IMR-90 (cell line): ENCODE results near the gene RSRC1.

Experiments
- BHLHE40 ChIP-seq: fragments of 150-350 bp; IDR thresholded peaks from 2 replicates; pipeline ENCODE4 v1.6.1; 2016; ENCODE audit warnings: mild to moderate bottlenecking, low read depth, low read length
- CEBPB ChIP-seq: IDR thresholded peaks from 2 replicates; pipeline ENCODE4 v1.6.1; 2012; ENCODE audit warnings: low read depth, low read length, improper control_type of control experiment
- CHD1 ChIP-seq: IDR thresholded peaks from 2 replicates; pipeline ENCODE4 v1.6.1; 2012; ENCODE audit warnings: low read depth, low read length, improper control_type of control experiment
- FOS ChIP-seq: fragments of 150-350 bp; IDR thresholded peaks from 2 replicates; pipeline ENCODE4 v1.6.1; 2016; ENCODE audit warnings: low read depth, low read length
- MAFK ChIP-seq: IDR thresholded peaks from 2 replicates; pipeline ENCODE4 v1.6.1; 2012; ENCODE audit warnings: low read depth, low read length, improper control_type of control experiment
- MAZ ChIP-seq: IDR thresholded peaks from 2 replicates; pipeline ENCODE4 v1.6.1; 2012; ENCODE audit warnings: low read depth, mild to moderate bottlenecking, low read length, improper control_type of control experiment, moderate library complexity, borderline replicate concordance
- MXI1 ChIP-seq: IDR thresholded peaks from 2 replicates; pipeline ENCODE4 v1.6.1; 2012; ENCODE audit warnings: low read depth, mild to moderate bottlenecking, low read length, moderate library complexity, borderline replicate concordance
- POLR2A ChIP-seq: IDR thresholded peaks from 2 replicates; pipeline ENCODE4 v1.6.1; 2012; ENCODE audit warnings: mild to moderate bottlenecking, low read depth, low read length
- RCOR1 ChIP-seq: IDR thresholded peaks from 2 replicates; pipeline ENCODE4 v1.6.1; 2012; ENCODE audit warnings: mild to moderate bottlenecking, low read length, improper control_type of control experiment; ENCODE audit not compliant: insufficient replicate concordance
- RFX5 ChIP-seq: IDR thresholded peaks from 2 replicates; pipeline ENCODE4 v1.8.0; 2012; ENCODE audit warnings: low read depth, mild to moderate bottlenecking, low read length, moderate library complexity
- SMC3 ChIP-seq: fragments of 150-350 bp; IDR thresholded peaks from 2 replicates; pipeline ENCODE4 v1.6.1; 2016; ENCODE audit warnings: low read depth, mild to moderate bottlenecking, antibody characterized with exemption, low read length, moderate library complexity
- TF ChIP-seq, protein P1 (sequence below): conservative IDR thresholded peaks from 2 replicates; pipeline ENCODE4 v1.5.1; 2012; ENCODE audit warnings: mild to moderate bottlenecking, low read depth, low read length, improper control_type of control experiment
- TF ChIP-seq, protein P2 (sequence below): fragments of 150-350 bp; IDR thresholded peaks from 2 replicates; pipeline ENCODE4 v1.6.1; 2017; ENCODE audit warnings: mild to moderate bottlenecking, antibody characterized with exemption, low read length, low read depth
- TF ChIP-seq, protein P3 (sequence below): fragments of 150-350 bp; IDR thresholded peaks from 2 replicates; pipeline ENCODE4 v1.6.1; 2016; ENCODE audit warnings: low read depth, mild to moderate bottlenecking, low read length, moderate library complexity, borderline replicate concordance

DNA sequence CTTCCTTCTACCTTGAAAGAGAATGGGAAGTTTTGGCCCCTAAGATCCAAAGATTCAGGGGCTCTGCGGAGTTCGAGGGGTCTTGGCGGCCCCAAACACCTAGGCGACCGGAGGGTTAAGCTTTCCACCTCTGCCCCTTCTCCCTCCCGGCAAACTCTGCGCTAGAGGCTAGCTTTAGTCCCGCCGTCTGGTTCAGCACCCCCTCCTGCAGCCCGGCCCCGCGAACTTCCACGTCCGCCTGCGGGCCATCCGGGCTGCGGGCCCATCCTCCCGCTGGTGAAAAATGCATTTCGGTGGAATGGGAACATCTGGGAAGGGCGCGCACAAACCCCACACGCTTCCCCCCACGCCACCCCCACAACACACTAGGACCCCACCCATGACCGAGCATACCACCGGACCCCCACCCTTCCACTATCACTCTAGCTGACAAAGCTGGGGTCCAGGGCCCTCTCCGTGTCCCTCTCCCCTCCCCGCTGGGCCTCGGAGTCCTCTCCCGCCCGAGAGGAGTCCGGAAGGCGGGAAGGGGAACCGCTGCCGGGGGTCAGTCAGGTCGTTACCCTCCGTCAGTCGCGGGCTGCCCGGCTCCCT lies 4.7 kb upstream of the RSRC1 start:
- TF ChIP-seq POLR2A (no peak), SMC3 (no peak), MAZ (no peak), MXI1 (no peak), FOS (no peak), MAFK (no peak), RCOR1 (no peak), RFX5 (no peak), CEBPB (no peak), CHD1 (no peak), BHLHE40 (no peak)
- TF ChIP-seq, protein P1, sequence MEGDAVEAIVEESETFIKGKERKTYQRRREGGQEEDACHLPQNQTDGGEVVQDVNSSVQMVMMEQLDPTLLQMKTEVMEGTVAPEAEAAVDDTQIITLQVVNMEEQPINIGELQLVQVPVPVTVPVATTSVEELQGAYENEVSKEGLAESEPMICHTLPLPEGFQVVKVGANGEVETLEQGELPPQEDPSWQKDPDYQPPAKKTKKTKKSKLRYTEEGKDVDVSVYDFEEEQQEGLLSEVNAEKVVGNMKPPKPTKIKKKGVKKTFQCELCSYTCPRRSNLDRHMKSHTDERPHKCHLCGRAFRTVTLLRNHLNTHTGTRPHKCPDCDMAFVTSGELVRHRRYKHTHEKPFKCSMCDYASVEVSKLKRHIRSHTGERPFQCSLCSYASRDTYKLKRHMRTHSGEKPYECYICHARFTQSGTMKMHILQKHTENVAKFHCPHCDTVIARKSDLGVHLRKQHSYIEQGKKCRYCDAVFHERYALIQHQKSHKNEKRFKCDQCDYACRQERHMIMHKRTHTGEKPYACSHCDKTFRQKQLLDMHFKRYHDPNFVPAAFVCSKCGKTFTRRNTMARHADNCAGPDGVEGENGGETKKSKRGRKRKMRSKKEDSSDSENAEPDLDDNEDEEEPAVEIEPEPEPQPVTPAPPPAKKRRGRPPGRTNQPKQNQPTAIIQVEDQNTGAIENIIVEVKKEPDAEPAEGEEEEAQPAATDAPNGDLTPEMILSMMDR: no peak
- TF ChIP-seq, protein P2, sequence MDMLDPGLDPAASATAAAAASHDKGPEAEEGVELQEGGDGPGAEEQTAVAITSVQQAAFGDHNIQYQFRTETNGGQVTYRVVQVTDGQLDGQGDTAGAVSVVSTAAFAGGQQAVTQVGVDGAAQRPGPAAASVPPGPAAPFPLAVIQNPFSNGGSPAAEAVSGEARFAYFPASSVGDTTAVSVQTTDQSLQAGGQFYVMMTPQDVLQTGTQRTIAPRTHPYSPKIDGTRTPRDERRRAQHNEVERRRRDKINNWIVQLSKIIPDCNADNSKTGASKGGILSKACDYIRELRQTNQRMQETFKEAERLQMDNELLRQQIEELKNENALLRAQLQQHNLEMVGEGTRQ: no peak
- TF ChIP-seq, protein P3, sequence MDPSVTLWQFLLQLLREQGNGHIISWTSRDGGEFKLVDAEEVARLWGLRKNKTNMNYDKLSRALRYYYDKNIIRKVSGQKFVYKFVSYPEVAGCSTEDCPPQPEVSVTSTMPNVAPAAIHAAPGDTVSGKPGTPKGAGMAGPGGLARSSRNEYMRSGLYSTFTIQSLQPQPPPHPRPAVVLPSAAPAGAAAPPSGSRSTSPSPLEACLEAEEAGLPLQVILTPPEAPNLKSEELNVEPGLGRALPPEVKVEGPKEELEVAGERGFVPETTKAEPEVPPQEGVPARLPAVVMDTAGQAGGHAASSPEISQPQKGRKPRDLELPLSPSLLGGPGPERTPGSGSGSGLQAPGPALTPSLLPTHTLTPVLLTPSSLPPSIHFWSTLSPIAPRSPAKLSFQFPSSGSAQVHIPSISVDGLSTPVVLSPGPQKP: no peak
